DOHH2 (cell line): ENCODE measurements around the gene HCRTR1.

ENCODE experiments used
- H3F3A ChIP-seq: fragments of 200-600 bp; sonication (generic), shearing (Covaris generic); 2 replicates; pipeline ENCODE4 v1.6.0; 2016; ENCODE audit warnings: antibody characterized with exemption, mild to moderate bottlenecking; ENCODE audit not compliant: control insufficient read depth, insufficient read depth
- H3K27ac ChIP-seq: fragments of 200-600 bp; sonication (generic); 2 replicates; pipeline ENCODE4 v1.5.1; 2014; ENCODE audit warnings: low read depth, mild to moderate bottlenecking, low read length, moderate library complexity
- H3K27me3 ChIP-seq: fragments of 200-600 bp; sonication (generic); 2 replicates; pipeline ENCODE4 v1.6.1; 2014; ENCODE audit warnings: mild to moderate bottlenecking, low read length, mixed read lengths; ENCODE audit not compliant: control insufficient read depth
- H3K36me3 ChIP-seq: fragments of 200-600 bp; sonication (generic); 2 replicates; pipeline ENCODE4 v1.6.1; 2014; ENCODE audit warnings: mild to moderate bottlenecking, low read length, moderate library complexity, mixed read lengths; ENCODE audit not compliant: control insufficient read depth
- H3K4me1 ChIP-seq: fragments of 200-600 bp; sonication (generic); 2 replicates; pipeline ENCODE4 v1.6.1; 2014; ENCODE audit warnings: mild to moderate bottlenecking, low read length, mixed read lengths; ENCODE audit not compliant: control insufficient read depth
- H3K4me2 ChIP-seq: fragments of 200-600 bp; sonication (generic); 2 replicates; pipeline ENCODE4 v1.6.0; 2014; ENCODE audit warnings: mild to moderate bottlenecking, low read length, moderate library complexity
- H3K4me3 ChIP-seq: fragments of 200-600 bp; sonication (generic); 2 replicates; pipeline ENCODE4 v1.5.1; 2014; ENCODE audit warnings: mild to moderate bottlenecking, low read length, mixed read lengths
- H3K79me2 ChIP-seq: fragments of 200-600 bp; sonication (generic); 2 replicates; pipeline ENCODE4 v1.6.1; 2014; ENCODE audit warnings: mild to moderate bottlenecking, low read length, mixed read lengths; ENCODE audit not compliant: control insufficient read depth
- H3K9me2 ChIP-seq: fragments of 200-600 bp; sonication (generic); replicated peaks from 2 replicates; pipeline ENCODE4 v1.6.1; 2014; ENCODE audit warnings: mild to moderate bottlenecking, low read length, mixed read lengths; ENCODE audit not compliant: control insufficient read depth
- H3K9me3 ChIP-seq: fragments of 200-600 bp; sonication (generic); 2 replicates; pipeline ENCODE4 v1.6.1; 2014; ENCODE audit warnings: antibody characterized with exemption, low read length, mixed read lengths; ENCODE audit not compliant: control insufficient read depth, insufficient read depth
- H4K20me1 ChIP-seq: fragments of 200-600 bp; sonication (generic); 2 replicates; pipeline ENCODE4 v1.6.0; 2014; ENCODE audit warnings: low read depth, mild to moderate bottlenecking, antibody characterized with exemption, low read length, moderate library complexity; ENCODE audit not compliant: control insufficient read depth, insufficient read depth
- EZH2phosphoT487 ChIP-seq: fragments of 200-600 bp; sonication (generic); IDR thresholded peaks from 2 replicates; pipeline ENCODE4 v1.6.1; 2017; ENCODE audit warnings: borderline replicate concordance, mild to moderate bottlenecking, antibody characterized with exemption, low read length, moderate library complexity, mixed read lengths
- TF ChIP-seq, protein P1 (sequence below): fragments of 200-600 bp; sonication (generic); IDR thresholded peaks from one replicate; pipeline ENCODE4 v1.5.1; 2014; ENCODE audit warnings: antibody characterized with exemption, mild to moderate bottlenecking, low read depth, low read length; ENCODE audit not compliant: poor library complexity, severe bottlenecking

HCRTR1 gene

GRCh38 chr1:31576743-31577455 lies 40.6 kb upstream of the HCRTR1 start:
- H3K27ac ChIP-seq: no peak overlapping the region
- peaks cover 16% of the 10 kb centered on the region for H3K4me1 ChIP-seq
- H3K36me3 ChIP-seq: no peaks in the 10 kb centered on the region
- H4K20me1 ChIP-seq: no peaks in the 10 kb centered on the region
- H3K9me2 ChIP-seq: no peaks in the 10 kb centered on the region
- TF ChIP-seq, protein P1, sequence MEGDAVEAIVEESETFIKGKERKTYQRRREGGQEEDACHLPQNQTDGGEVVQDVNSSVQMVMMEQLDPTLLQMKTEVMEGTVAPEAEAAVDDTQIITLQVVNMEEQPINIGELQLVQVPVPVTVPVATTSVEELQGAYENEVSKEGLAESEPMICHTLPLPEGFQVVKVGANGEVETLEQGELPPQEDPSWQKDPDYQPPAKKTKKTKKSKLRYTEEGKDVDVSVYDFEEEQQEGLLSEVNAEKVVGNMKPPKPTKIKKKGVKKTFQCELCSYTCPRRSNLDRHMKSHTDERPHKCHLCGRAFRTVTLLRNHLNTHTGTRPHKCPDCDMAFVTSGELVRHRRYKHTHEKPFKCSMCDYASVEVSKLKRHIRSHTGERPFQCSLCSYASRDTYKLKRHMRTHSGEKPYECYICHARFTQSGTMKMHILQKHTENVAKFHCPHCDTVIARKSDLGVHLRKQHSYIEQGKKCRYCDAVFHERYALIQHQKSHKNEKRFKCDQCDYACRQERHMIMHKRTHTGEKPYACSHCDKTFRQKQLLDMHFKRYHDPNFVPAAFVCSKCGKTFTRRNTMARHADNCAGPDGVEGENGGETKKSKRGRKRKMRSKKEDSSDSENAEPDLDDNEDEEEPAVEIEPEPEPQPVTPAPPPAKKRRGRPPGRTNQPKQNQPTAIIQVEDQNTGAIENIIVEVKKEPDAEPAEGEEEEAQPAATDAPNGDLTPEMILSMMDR: no peak
- TF ChIP-seq EZH2phosphoT487: no peak
- no peak overlapping the region for H3K4me2 ChIP-seq
- no peaks in the 10 kb centered on the region for H3F3A ChIP-seq
- H3K9me3 ChIP-seq: no peaks in the 10 kb centered on the region
- no peak overlapping the region for H3K4me3 ChIP-seq
- peaks cover 10% of the 10 kb centered on the region; the same call in 1 of the 2 replicates for H3K27me3 ChIP-seq
- H3K79me2 ChIP-seq: no peaks in the 10 kb centered on the region

- Histone ChIP-seq H4K20me1 (no peaks in the 10 kb centered on the region), H3F3A (no peaks in the 10 kb centered on the region), H3K4me1 (peaks cover 14% of the 10 kb centered on the region), H3K4me2 (no peak overlapping the region), H3K9me2 (no peaks in the 10 kb centered on the region), H3K27ac (no peak overlapping the region), H3K27me3 (peaks cover 10% of the 10 kb centered on the region; the same call in 1 of the 2 replicates), H3K36me3 (no peaks in the 10 kb centered on the region), H3K79me2 (no peaks in the 10 kb centered on the region), H3K9me3 (no peaks in the 10 kb centered on the region), H3K4me3 (no peak overlapping the region)
- TF ChIP-seq EZH2phosphoT487: no peak
- TF ChIP-seq, protein P1: no peak
These were observed 39.8 kb upstream of the HCRTR1 start for GRCh38 chr1:31577515-31578192.

DNA sequence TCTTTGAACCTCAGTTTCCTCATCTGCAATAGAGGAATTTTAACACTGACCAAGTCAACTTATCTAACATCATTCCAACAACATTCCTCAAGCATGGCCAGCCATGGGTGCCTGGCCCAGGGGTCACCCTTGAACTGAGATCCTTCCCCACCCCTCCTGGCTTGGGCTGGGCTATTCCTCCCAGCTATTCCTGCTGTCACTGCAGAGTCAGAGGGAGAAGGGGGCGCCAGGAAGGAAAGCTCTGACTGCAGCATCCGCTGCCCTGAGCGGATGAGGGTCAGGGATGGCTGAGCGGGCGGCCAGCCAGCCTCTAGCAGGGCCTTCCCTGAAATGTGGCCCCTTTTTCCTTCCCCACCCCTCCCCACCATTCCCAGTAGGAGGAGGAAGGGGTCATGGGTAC lies 38.1 kb upstream of the HCRTR1 start:
- H3K27me3 ChIP-seq: peaks cover 10% of the 10 kb centered on the region; the same call in 1 of the 2 replicates
- no peak overlapping the region for H3K4me3 ChIP-seq
- no peaks in the 10 kb centered on the region for H3K79me2 ChIP-seq
- H3K36me3 ChIP-seq: no peaks in the 10 kb centered on the region
- H3K27ac ChIP-seq: no peak overlapping the region
- peaks cover 8% of the 10 kb centered on the region for H3K4me1 ChIP-seq
- no peaks in the 10 kb centered on the region for H3K9me3 ChIP-seq
- H3F3A ChIP-seq: no peaks in the 10 kb centered on the region
- no peak overlapping the region for H3K4me2 ChIP-seq
- no peaks in the 10 kb centered on the region for H3K9me2 ChIP-seq
- no peak for TF ChIP-seq EZH2phosphoT487
- TF ChIP-seq, protein P1: no peak
- H4K20me1 ChIP-seq: no peaks in the 10 kb centered on the region
